Measurements from ENCODE around the gene ZPR1.

- TF ChIP-seq CTCF (IDR thresholded peaks at IDR 0.05) (peak; percentile 28 to 78 (median 53)), POLR2A (IDR thresholded peaks at IDR 0.05) (no peak)
Observed at GRCh38 chr11:116835791-116836631, 48.2 kb upstream of the ZPR1 start.
